Natural killer cell (primary cell): ENCODE results near the gene NOA1. TPM values are rescaled to one million over a fixed set of nuclear protein-coding genes. Genes with fewer than 3 reads are reported as not detected.

Experiments
- ATAC-seq, 3 donors: fragments of 150-1000 bp in 2 of 3; fragments of 200-7000 bp in 1 of 3; cut with Tn5 transposase; 1 replicate in 1 of 3; 2 replicates in 2 of 3; pipeline ENCODE4 v1.10.0; 2021; ENCODE audit warnings: mild to moderate bottlenecking in 2 of 3, moderate library complexity in 2 of 3
- DNase-seq, 2 donors: peaks; one replicate each; pipeline versions ENCODE4 v3.0.0 to v3.0.0-alpha.2; 2013 to 2021; ENCODE audit warnings: mixed read lengths in 1 of 2
- H3K27ac ChIP-seq: one replicate; pipeline ENCODE4 v1.5.1; 2013; ENCODE audit warnings: mild to moderate bottlenecking, low read length
- H3K27me3 ChIP-seq: one replicate; pipeline ENCODE4 v1.6.1; 2013; ENCODE audit warnings: low read length; ENCODE audit not compliant: control insufficient read depth, insufficient read depth
- H3K36me3 ChIP-seq: one replicate; pipeline ENCODE4 v1.6.1; 2013; ENCODE audit warnings: low read length; ENCODE audit not compliant: control insufficient read depth, insufficient read depth
- H3K4me1 ChIP-seq: one replicate; pipeline ENCODE4 v1.6.1; 2013; ENCODE audit warnings: low read length; ENCODE audit not compliant: control insufficient read depth, insufficient read depth
- H3K4me3 ChIP-seq: one replicate; pipeline ENCODE4 v1.5.1; 2013; ENCODE audit warnings: low read length
- H3K9me3 ChIP-seq: one replicate; pipeline ENCODE4 v1.6.1; 2013; ENCODE audit warnings: low read length; ENCODE audit not compliant: control insufficient read depth, insufficient read depth
- H3K27ac Mint-ChIP-seq, 2 donors: one replicate each; pipeline ENCODE4 v1.8.0; 2022; ENCODE audit warnings: mild to moderate bottlenecking in 2 of 2, mixed read lengths in 2 of 2, moderate library complexity in 1 of 2
- H3K27me3 Mint-ChIP-seq, 2 donors: one replicate each; pipeline ENCODE4 v1.8.0; 2022; ENCODE audit warnings: low read depth in 2 of 2, mixed read lengths in 2 of 2
- H3K36me3 Mint-ChIP-seq: one replicate; pipeline ENCODE4 v1.8.0; 2022; ENCODE audit warnings: mixed read lengths
- H3K4me1 Mint-ChIP-seq, 2 donors: one replicate each; pipeline ENCODE4 v1.8.0; 2022; ENCODE audit warnings: mixed read lengths in 2 of 2
- H3K4me3 Mint-ChIP-seq: one replicate; pipeline ENCODE4 v1.8.0; 2022; ENCODE audit warnings: mild to moderate bottlenecking, moderate library complexity, mixed read lengths
- H3K9me3 Mint-ChIP-seq, 2 donors: one replicate each; pipeline ENCODE4 v1.8.0; 2022; ENCODE audit warnings: mixed read lengths in 2 of 2
- WGBS: methylation state at CpG from one replicate; pipeline ENCODE4 v1.1.7; 2013; ENCODE audit warnings: missing lambda C conversion rate; ENCODE audit not compliant: insufficient coverage; 5-methylcytosine and 5-hydroxymethylcytosine counted together
- intact Hi-C: fragments of 100-400 bp; cut with micrococcal nuclease; formaldehyde crosslinking; loops from one replicate; pipeline ENCODE4 v1.14.2; 2022
- total RNA-seq, 4 donors: library from RNA; stranded (reverse); fragments of 120-200 nt in 1 of 4; gene quantifications; one replicate each; pipeline versions ENCODE4 v1.2.3 to v1.2.4, GENCODE V29; 2013 to 2022
- TF ChIP-seq, protein P1 (sequence below): fragments of 200-600 bp; IDR thresholded peaks from one replicate; pipeline ENCODE4 v1.8.0; 2022; ENCODE audit warnings: antibody characterized with exemption

The NOA1 gene
- total RNA-seq, 3 donors from 2014 or later (not counting 1 experiment from before 2014, with no cell fraction given), result 11.7 to 15.3 (median 13.8) TPM

DNA sequence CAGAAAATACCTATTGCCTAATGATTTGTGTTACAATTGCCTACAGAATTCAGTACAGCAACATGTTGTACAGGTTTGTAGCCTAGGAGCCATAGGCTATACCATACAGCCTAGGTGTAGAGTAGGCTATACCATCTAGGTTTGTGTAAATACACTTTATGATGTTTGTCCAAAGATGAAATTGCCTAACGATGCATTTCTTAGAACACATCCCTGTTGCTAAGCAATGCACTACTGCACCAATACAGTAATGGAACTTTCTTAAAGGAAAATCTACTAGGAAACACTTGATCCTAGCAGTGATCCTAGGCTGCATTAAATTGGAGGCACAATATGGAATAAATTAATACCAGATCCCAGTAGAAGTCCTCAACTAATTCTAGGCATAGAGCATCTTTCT, 18.3 kb downstream of the NOA1 start:
- no peaks in the 10 kb centered on the region for H3K27me3 Mint-ChIP-seq
- H3K9me3 Mint-ChIP-seq, result no peaks in the 10 kb centered on the region
- H3K4me1 Mint-ChIP-seq, result no peaks in the 10 kb centered on the region
- H3K27me3 ChIP-seq, result no peaks in the 10 kb centered on the region
- no peak overlapping the region for H3K27ac ChIP-seq
- no peak overlapping the region for H3K4me3 Mint-ChIP-seq
- TF ChIP-seq, protein P1, sequence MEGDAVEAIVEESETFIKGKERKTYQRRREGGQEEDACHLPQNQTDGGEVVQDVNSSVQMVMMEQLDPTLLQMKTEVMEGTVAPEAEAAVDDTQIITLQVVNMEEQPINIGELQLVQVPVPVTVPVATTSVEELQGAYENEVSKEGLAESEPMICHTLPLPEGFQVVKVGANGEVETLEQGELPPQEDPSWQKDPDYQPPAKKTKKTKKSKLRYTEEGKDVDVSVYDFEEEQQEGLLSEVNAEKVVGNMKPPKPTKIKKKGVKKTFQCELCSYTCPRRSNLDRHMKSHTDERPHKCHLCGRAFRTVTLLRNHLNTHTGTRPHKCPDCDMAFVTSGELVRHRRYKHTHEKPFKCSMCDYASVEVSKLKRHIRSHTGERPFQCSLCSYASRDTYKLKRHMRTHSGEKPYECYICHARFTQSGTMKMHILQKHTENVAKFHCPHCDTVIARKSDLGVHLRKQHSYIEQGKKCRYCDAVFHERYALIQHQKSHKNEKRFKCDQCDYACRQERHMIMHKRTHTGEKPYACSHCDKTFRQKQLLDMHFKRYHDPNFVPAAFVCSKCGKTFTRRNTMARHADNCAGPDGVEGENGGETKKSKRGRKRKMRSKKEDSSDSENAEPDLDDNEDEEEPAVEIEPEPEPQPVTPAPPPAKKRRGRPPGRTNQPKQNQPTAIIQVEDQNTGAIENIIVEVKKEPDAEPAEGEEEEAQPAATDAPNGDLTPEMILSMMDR, result no peak
- H3K36me3 Mint-ChIP-seq, result no peaks in the 10 kb centered on the region
- H3K9me3 ChIP-seq, result no peaks in the 10 kb centered on the region
- no peak overlapping the region for H3K4me3 ChIP-seq
- intact Hi-C loops, result no loop called here
- no CpG with 5 or more reads among the region's 1 CpG for WGBS
- H3K27ac Mint-ChIP-seq, result no peak overlapping the region
- peaks cover 14% of the 10 kb centered on the region for H3K36me3 ChIP-seq
- no peaks in the 10 kb centered on the region for H3K4me1 ChIP-seq
- DNase-seq, result no peak
- no peak for ATAC-seq

- H3K4me3 ChIP-seq, result no peak overlapping the region
- Mint-ChIP-seq H3K4me1 (no peaks in the 10 kb centered on the region), H3K4me3 (no peak overlapping the region), H3K9me3 (no peaks in the 10 kb centered on the region), H3K27ac (no peak overlapping the region), H3K27me3 (no peaks in the 10 kb centered on the region), H3K36me3 (no peaks in the 10 kb centered on the region)
- TF ChIP-seq, protein P1, result no peak
- no peaks in the 10 kb centered on the region for H3K9me3 ChIP-seq
- H3K4me1 ChIP-seq, result no peaks in the 10 kb centered on the region
- H3K36me3 ChIP-seq, result peaks cover 8% of the 10 kb centered on the region
- DNase-seq (no peak), ATAC-seq (peak in 1 of 3 donors; percentile 65)
- H3K27ac ChIP-seq, result no peak overlapping the region
- intact Hi-C loops, result no loop called here
- 88% methylated on average over 7 of the region's 7 CpGs for WGBS
- H3K27me3 ChIP-seq, result no peaks in the 10 kb centered on the region
These were observed 19.3 kb downstream of the NOA1 start for GRCh38 chr4:56958111-56958517.

DNA sequence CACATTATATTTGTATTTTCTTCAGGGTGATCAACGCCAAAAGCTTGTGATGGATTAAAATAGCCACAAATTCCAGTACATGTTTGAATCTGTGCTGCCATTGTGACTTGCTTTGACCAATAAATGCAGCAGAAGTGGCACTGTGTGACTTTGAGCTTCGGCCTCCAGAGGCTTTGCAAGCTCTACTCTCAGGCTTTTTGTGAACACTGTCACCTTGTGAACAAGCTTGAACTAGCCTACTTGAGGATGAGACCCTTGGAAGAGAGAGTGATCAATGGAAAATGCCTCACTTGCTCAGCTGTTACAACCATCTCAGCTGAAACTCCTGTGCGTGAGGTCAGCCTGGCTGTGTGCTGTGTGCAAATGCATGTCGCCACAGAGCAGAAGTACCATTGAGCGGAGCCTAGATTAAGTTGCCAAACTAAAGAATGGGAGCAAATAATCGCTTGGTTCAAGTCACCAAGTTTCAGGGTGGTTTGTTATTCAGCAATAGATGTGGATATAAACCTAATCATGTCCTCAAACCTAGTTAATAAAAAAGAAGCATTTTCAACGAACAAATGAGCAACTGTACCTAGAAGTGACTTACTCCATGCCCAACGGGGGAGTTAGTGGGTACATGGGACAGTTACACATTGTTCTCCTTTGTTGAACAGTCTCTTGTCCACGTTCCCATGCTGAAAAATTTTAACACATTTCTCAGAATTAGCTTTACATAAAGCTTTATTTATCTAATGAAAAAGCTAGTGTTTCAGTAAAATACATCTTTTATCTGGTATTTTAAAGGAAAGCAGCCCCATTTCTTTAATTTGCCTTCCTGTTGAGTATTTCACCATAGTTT, 23.5 kb downstream of the NOA1 start:
- no peaks in the 10 kb centered on the region for H3K4me1 Mint-ChIP-seq
- H3K36me3 ChIP-seq, result no peaks in the 10 kb centered on the region
- no peak overlapping the region for H3K4me3 ChIP-seq
- H3K27ac ChIP-seq, result no peak overlapping the region
- WGBS, result 89% methylated on average over 8 of the region's 9 CpGs
- no peak overlapping the region for H3K27ac Mint-ChIP-seq
- ATAC-seq (no peak), DNase-seq (no peak)
- H3K27me3 Mint-ChIP-seq, result no peaks in the 10 kb centered on the region
- no peak overlapping the region for H3K4me3 Mint-ChIP-seq
- H3K36me3 Mint-ChIP-seq, result no peaks in the 10 kb centered on the region
- H3K9me3 ChIP-seq, result no peaks in the 10 kb centered on the region
- intact Hi-C loops, result no loop called here
- H3K4me1 ChIP-seq, result no peaks in the 10 kb centered on the region
- no peaks in the 10 kb centered on the region for H3K27me3 ChIP-seq
- TF ChIP-seq, protein P1, result no peak
- H3K9me3 Mint-ChIP-seq, result no peaks in the 10 kb centered on the region

DNA sequence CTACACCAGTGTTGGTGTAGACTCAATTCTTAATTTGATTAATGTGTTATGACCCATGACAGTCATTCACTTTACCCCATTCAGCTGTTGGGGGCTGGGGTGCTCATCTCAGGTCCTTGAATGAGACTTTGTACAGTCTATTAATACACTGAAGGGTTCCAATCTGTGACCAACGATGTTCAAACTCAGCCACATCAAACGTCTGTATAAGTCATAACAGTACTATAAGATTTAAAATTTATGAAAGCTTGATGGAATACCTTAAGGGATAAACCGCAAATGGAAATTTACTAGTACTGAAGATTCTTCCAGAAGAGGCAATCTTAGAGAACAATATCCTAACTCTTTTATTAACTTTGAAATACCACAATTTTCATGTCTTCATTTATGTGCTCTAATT, 36.0 kb downstream of the NOA1 start:
- intact Hi-C loops, result no loop called here
- Histone ChIP-seq H3K9me3 (no peaks in the 10 kb centered on the region), H3K27ac (no peak overlapping the region), H3K4me1 (no peaks in the 10 kb centered on the region), H3K36me3 (peaks cover 7% of the 10 kb centered on the region), H3K27me3 (no peaks in the 10 kb centered on the region), H3K4me3 (no peak overlapping the region)
- TF ChIP-seq, protein P1, result no peak
- Mint-ChIP-seq H3K9me3 (no peaks in the 10 kb centered on the region), H3K27ac (no peak overlapping the region), H3K4me3 (no peak overlapping the region), H3K27me3 (no peaks in the 10 kb centered on the region), H3K4me1 (no peaks in the 10 kb centered on the region), H3K36me3 (no peaks in the 10 kb centered on the region)
- ATAC-seq (no peak), DNase-seq (no peak)
- 60% methylated on average over 1 of the region's 3 CpGs for WGBS
